Heart right ventricle (tissue), 16 donors: ENCODE measurements around the gene RPS6KA2. TPM values are rescaled to one million over a fixed set of nuclear protein-coding genes. Genes with fewer than 3 reads are reported as not detected.
"Not testable (repeated sequence)": the region's sequence is repeated elsewhere in the genome, so short reads cannot be mapped to it uniquely, and the experiment has no call there.

Experiments
- ATAC-seq, 8 donors: fragments of 200-7000 bp; cut with Tn5 transposase; one replicate each; pipeline ENCODE4 v1.9.1; 2020; ENCODE audit warnings: mild to moderate bottlenecking in 8 of 8, moderate library complexity in 8 of 8, moderate number of reproducible peaks in 1 of 8
- DNase-seq, 2 donors: peaks; one replicate each; pipeline ENCODE4 v3.0.0-alpha.2; 2020
- H3K27ac ChIP-seq, 10 donors: fragments of 200-600 bp; sonication (generic) in 2 of 10; one replicate each; pipeline versions ENCODE4 v1.5.0 to v1.8.0; 2020 to 2022; ENCODE audit warnings: mild to moderate bottlenecking in 3 of 10
- H3K27me3 ChIP-seq, 7 donors: fragments of 200-600 bp; one replicate each; pipeline ENCODE4 v1.8.0; 2021 to 2022; ENCODE audit warnings: mild to moderate bottlenecking in 2 of 7
- H3K36me3 ChIP-seq, 9 donors: fragments of 200-600 bp; sonication (generic) in 1 of 9; one replicate each; pipeline versions ENCODE4 v1.5.0 to v1.8.0; 2020 to 2022; ENCODE audit warnings: mild to moderate bottlenecking in 2 of 9
- H3K4me1 ChIP-seq, 9 donors: fragments of 200-600 bp; sonication (generic) in 1 of 9; one replicate each; pipeline versions ENCODE4 v1.5.0 to v1.8.0; 2020 to 2022; ENCODE audit warnings: mild to moderate bottlenecking in 4 of 9
- H3K4me3 ChIP-seq, 10 donors: fragments of 200-600 bp; sonication (generic) in 2 of 10; one replicate each; pipeline versions ENCODE4 v1.5.0 to v1.8.0; 2020 to 2022; ENCODE audit warnings: mild to moderate bottlenecking in 7 of 10, moderate library complexity in 2 of 10
- H3K9me3 ChIP-seq, 11 donors: fragments of 200-600 bp in 10 of 11; sonication (generic) in 2 of 11; one replicate each; pipeline versions ENCODE4 v1.5.0 to v1.8.0; 2013 to 2022; ENCODE audit warnings: mild to moderate bottlenecking in 2 of 11, control low read depth in 1 of 11, moderate library complexity in 1 of 11
- CTCF ChIP-seq, 9 donors: fragments of 200-600 bp; sonication (generic) in 2 of 9; IDR thresholded peaks; one replicate each; pipeline versions ENCODE4 v1.5.0 to v1.8.0; 2021 to 2022; ENCODE audit warnings: antibody characterized with exemption in 9 of 9, mild to moderate bottlenecking in 5 of 9, moderate library complexity in 1 of 9
- WGBS, 2 donors: extraction: QIAGEN DNeasy Blood & Tissue Kit; methylation state at CpG; one replicate each; pipeline ENCODE4 v1.1.7; 2013; ENCODE audit warnings: inconsistent platforms in 1 of 2; 5-methylcytosine and 5-hydroxymethylcytosine counted together
- intact Hi-C, 10 donors: fragments of 100-400 bp; cut with DNase I; formaldehyde crosslinking; loops; one replicate each; pipeline versions ENCODE4 v1.11.1 to v1.14.2; 2022
- polyA plus RNA-seq, 2 donors: library from polyadenylated mRNA; stranded (reverse); fragments of 200-250 nt; gene quantifications; one replicate each; pipeline ENCODE4 v1.2.3, GENCODE V29; 2013
- total RNA-seq, 10 donors: library from RNA; stranded (reverse); fragmentation: NEBNext Ultra II Directional in 3 of 10; extraction: Animal tissue kit (Norgen Biotek cat#: 25700) in 3 of 10; gene quantifications; one replicate each; pipeline versions ENCODE4 v1.2.1 to v1.2.4, GENCODE V29; 2021 to 2023
- donor health status: Arrhythmogenic right ventricular cardiomyopathy.
- donor health status: ischemic (EF 13 %, LVEDD 7.1; RV severe dilation, severe dysfunction).
- donor health status: healthy with polysubstance abuse.
- donor health status: DM: no; HTN: yes; CAD: no.
- donor health status: DM: no; HTN: no; CAD: no.
- donor health status: ischemic (EF 25% LVEDD 6.9; RV normal size, moderate dysfunction).
- donor health status: ischemic (EF 25% LVEDD 5.7; RV mildly dilated, moderate dysfunction).
- donor health status: healthy.
- donor health status: DM: yes; HTN: yes; CAD: no.
- donor health status: Ischemic cardiomyopathy.
- donor health status: ischemic (EF 35%, LVEDD 5.7; RV mildly dilated, moderate dysfunction).
- donor health status: nonischemic (EF 11% LVEDD 7.7; RV severe dilation, severe dysfunction).
- donor health status: DM: yes; HTN: yes; CAD: no.
- donor health status: PGD.
- donor health status: ischemic (EF 29% LVEDD 5.4; RV normal size, mild dysfunction).
- donor health status: nonischemic (EF 23%, LVEDD 6.1; RV moderate dilation, normal function).

Gene RPS6KA2
- total and polyA plus RNA-seq, 12 donors: 20.3 to 91.4 (median 73.7) TPM

GRCh38 chr6:166583230-166583965 lies 43.7 kb downstream of the RPS6KA2 start:
- intact Hi-C loops: no loop called here
- H3K4me1 ChIP-seq: peaks cover 0 to 40% (median 16%) of the 10 kb centered on the region in 9 donors
- DNase-seq: no peak
- 89 to 93% methylated on average over 15 of the region's 15 CpGs for WGBS, 2 donors
- H3K27ac ChIP-seq: no peak overlapping the region
- no peak for ATAC-seq
- no peak overlapping the region for H3K4me3 ChIP-seq
- no peaks in the 10 kb centered on the region for H3K27me3 ChIP-seq
- TF ChIP-seq CTCF (IDR thresholded peaks at IDR 0.05): no peak
- H3K9me3 ChIP-seq: no peaks in the 10 kb centered on the region
- H3K36me3 ChIP-seq: peaks cover 0 to 6% (median 0%) of the 10 kb centered on the region in 9 donors

DNA sequence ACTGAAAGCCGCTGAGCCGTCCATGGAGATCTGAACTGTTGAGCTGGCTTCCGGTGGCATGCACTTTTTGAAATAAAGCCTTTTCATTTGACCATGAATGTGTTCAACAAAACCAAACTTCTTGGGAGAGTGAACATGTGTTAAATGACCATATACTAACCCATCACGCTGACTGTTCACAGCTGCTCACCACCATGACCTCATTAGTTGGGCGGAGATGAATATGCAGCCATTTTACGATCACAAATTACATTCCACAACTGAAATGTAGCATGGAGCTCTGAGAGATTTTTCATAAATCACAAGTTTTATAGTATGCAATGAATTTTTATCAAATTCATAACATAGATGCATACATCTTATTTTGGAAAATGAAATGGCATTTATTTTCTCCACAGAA lies 44.8 kb downstream of the RPS6KA2 start:
- DNase-seq (no peak), ATAC-seq (no peak)
- H3K4me1 ChIP-seq: peaks cover 0 to 31% (median 12%) of the 10 kb centered on the region in 9 donors
- WGBS, 2 donors: 89 to 91% methylated on average over 6 of the region's 6 CpGs
- H3K36me3 ChIP-seq: peaks cover 0 to 6% (median 0%) of the 10 kb centered on the region in 9 donors
- no peak overlapping the region for H3K27ac ChIP-seq
- no peaks in the 10 kb centered on the region for H3K27me3 ChIP-seq
- no peak for TF ChIP-seq CTCF (IDR thresholded peaks at IDR 0.05)
- intact Hi-C loops: no loop called here
- no peak overlapping the region for H3K4me3 ChIP-seq
- H3K9me3 ChIP-seq: no peaks in the 10 kb centered on the region

DNA sequence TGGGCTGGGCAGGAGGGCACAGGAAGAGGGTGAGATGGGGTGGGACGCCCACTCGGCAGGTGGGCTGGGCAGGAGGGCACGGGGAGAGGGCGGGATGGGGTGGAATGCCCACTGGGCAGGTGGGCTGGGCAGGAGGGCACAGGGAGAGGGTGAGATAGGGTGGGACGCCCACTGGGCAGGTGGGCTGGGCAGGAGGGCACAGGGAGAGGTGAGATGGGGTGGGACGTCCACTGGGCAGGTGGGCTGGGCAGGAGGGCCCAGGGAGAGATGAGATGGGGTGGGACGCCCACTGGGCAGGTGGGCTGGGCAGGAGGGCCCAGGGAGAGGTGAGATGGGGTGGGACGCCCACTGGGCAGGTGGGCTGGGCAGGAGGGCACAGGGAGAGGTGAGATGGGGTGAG lies 45.2 kb downstream of the RPS6KA2 start:
- peaks cover 0 to 31% (median 12%) of the 10 kb centered on the region in 9 donors for H3K4me1 ChIP-seq
- H3K27me3 ChIP-seq, H3K9me3 ChIP-seq, H3K4me3 ChIP-seq, intact Hi-C loops, ATAC-seq, DNase-seq, H3K27ac ChIP-seq, H3K36me3 ChIP-seq: not testable (repeated sequence)
- WGBS, 2 donors: 97 to 98% methylated on average over 8 of the region's 8 CpGs

- peaks cover 0 to 31% (median 12%) of the 10 kb centered on the region in 9 donors for H3K4me1 ChIP-seq
- 94% methylated on average over 11 of the region's 11 CpGs for WGBS, 2 donors
- no peak overlapping the region for H3K4me3 ChIP-seq
- no peak overlapping the region for H3K27ac ChIP-seq
- no peak for ATAC-seq
- H3K9me3 ChIP-seq: peaks cover 0 to 11% (median 0%) of the 10 kb centered on the region in 11 donors
- no peak for DNase-seq
- no peaks in the 10 kb centered on the region for H3K27me3 ChIP-seq
- H3K36me3 ChIP-seq: peaks cover 0 to 6% (median 0%) of the 10 kb centered on the region in 9 donors
- no peak for TF ChIP-seq CTCF (IDR thresholded peaks at IDR 0.05)
- intact Hi-C loops: no loop called here
Measured at GRCh38 chr6:166581091-166581511, 46.0 kb downstream of the RPS6KA2 start.
